ENCODE data around the gene VMO1.

VMO1 gene

DNA sequence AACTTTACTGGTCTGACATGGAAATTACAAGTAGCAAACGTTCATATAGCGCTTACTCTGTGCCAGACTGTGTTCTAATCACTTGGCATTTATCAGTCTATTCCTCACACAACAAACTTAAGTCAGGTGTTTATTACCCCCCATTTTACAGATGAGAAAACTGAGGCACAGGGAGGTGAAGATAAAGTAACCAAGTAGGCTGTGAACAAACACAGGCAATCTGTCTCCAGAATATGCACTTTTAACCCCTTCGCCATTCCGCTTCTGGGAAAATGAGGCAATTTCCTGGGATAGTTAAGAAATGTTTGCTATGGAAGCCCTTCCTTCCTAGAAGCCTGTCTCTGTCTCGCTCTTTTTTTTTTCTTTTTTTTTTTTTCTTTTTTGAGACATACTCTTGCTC is 34.2 kb downstream of the VMO1 start:
- no peak for DNase-seq

DNA sequence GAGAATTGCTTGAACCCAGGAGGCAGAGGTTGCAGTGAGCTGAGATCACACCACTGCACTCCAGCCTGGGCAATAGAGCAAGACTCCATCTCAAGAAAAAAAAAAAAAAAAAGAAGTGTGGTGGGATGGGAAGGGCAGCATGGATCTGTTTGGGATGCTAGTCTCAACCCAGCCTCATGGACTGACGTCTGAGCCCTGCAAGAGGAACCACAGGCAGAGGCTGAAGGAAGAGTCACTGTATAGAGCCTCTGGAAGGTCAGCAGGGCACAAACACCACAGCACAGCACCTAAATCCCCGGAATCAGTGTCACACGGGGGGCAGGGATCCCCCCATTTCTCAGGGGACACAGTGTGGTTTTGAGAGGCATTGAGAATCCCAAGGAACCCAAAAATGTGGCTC is 35.6 kb downstream of the VMO1 start:
- no peak for DNase-seq

DNA sequence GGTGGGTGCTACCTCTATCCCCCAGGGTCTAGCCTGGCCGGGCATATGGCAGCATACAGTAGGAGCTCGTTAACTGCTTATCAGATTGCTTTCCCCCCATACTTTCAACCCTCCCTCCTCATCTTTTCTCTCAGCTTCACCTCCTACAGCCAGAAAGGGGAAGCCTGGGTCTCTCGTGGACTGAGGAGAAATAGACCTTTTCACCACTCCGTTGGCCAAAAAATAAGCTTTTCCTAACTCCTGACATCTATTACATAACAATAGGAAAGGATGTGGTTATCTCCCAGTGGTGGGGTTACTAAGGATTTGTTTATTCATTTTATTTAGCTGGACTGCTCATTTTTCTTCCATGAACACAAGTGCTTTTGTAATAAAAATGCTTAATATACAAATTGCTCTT is 37.5 kb downstream of the VMO1 start:
- no peak for DNase-seq

DNA sequence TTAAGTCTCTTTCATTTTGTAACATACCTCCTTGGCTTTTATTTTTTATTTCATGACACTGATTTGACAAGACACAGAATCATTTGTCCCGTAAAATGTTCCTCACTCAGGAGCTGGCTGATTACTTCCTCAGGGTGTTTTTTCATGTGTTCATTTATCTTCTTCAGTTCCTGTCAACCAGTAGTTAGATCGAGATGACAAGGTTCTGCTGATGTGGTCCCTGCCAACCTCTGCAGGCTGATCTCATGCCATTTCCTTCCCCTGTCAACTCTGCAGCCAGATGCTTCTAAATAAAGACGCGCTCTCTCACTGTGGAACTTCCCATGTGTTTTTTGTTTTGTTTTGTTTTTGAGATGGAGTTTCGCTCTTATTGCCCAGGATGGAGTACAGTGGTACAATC is 38.3 kb downstream of the VMO1 start:
- no peak for DNase-seq

DNA sequence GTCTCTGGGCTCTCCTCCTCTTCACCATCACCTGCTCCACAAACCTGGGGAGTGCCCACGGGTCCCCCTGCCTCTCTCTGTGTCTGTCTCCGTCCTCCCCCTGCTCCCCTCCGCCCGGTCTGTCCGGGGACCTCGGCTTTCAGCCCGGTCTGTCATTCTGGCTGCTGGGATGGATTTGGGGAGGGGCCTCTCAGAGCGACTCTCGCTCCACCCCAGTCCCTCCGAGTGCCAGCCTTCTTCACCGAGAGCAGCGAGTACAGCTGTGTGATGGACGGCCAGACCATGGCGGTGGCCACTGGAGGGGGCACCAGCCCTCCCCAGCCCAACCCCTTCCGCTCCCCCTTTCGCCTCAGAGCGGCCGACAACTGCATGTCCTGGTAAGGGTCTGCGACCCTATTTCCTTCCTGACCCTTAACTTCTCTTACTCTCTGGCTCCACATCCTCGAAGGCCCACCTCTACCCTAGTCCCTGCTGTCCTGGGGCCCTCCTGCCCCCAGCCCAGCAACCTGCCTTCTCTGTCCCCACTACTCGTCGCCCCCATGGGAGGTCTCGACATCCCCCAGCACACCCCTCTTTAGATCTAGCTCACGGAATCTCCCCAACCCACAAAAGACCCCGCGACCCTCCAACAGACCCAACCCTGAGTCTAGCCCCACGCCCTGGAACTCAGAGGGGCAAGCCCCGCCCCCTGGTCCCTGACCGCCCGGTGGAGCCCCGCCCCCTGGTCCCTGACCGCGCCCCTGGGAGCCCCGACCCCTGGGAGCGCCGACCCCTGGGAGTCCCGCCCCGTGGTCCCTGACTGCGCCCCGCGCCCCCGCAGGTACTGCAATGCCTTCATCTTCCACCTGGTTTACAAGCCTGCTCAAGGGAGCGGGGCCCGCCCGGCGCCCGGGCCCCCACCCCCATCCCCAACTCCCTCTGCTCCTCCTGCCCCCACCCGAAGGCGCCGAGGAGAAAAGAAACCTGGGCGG is 40.9 kb downstream of the VMO1 start:
- no peak for DNase-seq

DNA sequence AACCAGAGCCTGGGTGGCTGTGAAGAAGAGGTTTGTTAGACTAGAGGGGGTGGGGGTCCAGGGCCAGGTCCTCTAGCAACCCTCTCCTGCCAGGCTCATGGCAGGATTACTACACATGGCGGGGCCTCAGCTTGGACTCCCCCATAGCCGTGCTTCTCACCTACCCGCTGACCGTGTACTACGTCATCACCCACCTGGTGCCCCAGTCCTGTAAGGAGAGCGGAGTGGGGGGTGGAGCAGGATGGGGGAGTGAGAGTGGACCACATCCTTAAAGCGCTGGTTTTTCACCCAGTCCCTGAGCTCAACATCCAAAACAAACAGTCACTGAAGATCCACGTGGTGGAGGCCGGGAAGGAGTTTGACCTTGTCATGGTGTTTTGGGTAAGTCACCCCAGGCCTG is 42.3 kb downstream of the VMO1 start:
- no peak for DNase-seq

DNA sequence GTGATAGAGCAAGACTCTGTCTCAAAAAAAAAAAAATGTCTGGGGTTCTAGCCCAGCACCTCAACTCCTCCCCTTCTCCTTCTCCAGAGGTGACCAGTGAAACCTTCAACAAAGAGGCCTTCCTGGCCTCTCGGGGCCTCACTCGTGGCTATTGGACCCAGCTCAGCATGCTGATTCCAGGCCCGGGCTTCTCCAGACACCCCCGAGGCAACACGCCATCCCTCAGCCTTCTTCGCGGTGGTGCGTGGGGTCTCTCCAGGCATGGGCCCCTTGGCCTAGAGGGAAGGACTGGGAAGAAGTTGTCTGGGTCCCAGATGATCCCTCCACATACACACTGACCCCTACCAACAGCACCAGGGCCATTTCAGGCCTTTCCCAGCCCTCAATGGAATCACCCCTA is 42.9 kb downstream of the VMO1 start:
- no peak for DNase-seq

DNA sequence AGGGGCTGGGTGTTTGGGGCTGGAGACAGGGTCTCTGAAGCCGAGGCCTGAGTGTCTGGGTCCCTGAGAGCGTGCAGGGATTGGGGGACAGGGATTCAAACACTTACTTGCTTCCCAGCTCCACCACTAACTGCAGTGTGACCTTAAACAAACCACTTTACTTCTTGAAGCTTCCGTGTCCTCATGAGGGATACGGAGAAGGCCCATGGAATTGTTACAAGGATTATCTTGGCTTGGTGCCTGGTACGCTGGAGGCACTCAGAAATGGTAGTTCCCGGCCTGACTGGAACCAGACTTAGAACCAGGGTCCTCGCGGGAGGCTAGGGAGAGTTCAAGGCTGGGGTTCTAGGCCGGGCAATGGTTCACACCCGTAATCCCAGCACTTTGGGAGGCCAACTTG is 43.5 kb downstream of the VMO1 start:
- DNase-seq = no peak

DNA sequence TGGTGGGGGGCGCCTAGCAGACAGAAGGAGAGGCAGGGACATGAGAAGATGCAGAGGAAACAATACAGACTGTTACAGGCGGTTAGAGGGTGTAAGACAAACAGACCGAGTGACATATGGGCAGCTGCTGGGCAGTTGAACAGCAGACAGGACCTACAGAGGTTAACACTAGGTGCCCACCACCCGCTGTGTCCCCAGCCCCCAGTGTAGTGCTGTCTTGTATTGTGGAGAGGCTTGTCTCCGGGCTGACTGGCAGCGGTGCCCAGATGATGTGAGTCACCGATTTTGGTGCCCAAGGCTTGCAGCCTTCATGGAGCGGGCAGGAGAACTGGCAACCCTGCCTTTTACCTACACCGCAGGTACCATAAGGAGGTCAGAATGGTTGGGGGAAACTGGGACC is 44.0 kb downstream of the VMO1 start:
- no peak for DNase-seq

DNA sequence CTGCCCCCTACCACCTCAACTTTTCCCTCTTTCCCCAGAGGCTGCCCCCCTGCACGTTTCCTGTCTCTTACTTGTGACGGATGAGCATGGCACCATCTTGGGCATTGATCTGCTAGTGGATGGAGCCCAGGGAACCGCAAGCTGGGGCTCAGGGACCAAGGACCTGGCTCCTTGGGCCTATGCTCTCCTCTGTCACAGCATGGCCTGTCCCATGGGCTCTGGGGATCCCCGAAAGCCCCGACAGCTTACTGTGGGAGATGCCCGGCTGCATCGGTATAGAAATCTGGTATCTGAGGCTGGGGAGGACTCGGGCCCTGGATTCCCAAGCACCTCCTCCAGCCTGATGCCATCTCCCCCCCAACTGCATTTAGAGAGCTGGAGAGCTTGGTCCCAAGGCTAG is 44.6 kb downstream of the VMO1 start:
- no peak for DNase-seq

DNA sequence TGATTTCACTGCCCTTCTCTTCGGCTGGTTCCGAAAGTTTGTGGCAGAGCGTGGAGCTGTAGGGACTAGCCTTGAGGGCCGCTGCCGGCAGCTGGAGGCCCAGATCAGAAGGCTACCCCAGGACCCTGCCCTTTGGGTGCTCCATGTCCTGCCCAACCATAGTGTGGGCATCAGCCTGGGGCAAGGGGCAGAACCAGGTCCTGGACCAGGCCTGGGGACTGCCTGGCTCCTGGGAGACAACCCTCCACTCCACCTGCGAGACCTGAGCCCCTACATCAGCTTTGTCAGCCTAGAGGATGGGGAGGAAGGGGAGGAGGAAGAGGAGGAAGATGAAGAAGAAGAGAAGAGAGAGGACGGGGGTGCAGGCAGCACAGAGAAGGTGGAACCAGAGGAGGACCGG is 45.6 kb downstream of the VMO1 start:
- no peak for DNase-seq

DNA sequence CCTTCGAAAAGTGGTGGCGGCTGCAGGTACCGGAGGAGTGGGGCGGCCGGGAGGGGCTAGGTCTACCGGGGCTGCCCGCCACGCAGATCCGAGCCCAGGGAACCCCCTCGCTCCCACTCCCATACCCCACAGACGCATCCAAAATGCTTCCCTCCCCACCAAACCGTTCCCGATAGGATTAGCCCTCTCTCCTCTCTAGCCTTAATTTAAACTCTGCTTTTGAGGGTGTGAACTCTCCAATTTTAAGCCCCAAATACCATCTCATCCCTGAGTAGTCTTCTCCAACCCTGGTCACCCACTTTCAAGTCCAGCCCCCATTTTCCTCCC is 46.2 kb downstream of the VMO1 start:
- no peak for DNase-seq

DNA sequence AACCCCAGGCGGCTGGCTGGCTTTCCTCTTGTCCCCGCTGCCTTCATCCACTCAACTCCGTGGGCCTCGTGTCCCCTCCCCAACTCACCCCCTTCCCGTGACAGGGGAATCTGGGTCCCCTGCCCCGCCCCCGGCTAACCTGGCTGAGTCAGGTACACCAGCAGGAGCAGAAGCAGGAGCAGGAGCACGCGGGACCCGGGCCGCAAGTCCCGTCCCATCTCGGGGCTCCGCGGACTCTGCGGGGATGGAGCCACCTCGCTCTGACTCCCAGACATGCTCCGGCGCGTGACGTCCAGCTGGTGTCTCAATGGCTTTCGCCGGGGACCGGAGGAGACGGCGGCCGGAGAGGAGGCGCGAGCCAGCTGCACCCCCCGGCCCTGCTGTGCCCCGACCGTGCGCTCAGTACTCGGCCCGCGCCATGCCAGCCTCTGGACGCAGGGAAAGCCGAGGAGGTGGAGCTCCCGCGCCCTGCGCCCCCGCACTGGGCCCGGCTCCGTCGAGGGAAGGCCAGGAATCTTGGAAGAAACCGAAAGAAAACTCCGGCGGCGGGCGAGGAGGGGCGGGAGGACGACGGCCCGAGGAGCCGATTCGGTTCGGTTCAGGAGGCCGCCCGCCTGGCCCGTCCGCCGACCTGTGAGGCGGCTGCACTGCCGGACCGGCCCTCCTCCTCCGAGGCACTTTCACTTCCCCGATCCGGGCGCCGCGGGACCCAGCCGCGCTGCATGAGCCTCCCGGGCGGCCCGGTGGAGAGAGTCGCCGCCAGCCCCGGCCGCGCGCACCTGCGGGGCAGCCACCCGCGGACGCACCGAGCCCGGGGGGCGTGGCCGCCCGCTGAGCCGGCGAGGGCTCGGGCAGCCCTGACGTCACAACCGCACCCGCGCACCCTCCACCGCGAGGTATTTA is 46.8 kb downstream of the VMO1 start, which contains the start of the genes CXCL16 and ZMYND15:
CXCL16 (minus strand) TSS at position 807 of the 903 bp plus-strand sequence; CDS start at position 218, 589 bp downstream.
ZMYND15 (plus strand) TSS at position 712 of the 903 bp plus-strand sequence. CDS start 716 bp downstream, outside the sequence.
- no peak for DNase-seq

DNA sequence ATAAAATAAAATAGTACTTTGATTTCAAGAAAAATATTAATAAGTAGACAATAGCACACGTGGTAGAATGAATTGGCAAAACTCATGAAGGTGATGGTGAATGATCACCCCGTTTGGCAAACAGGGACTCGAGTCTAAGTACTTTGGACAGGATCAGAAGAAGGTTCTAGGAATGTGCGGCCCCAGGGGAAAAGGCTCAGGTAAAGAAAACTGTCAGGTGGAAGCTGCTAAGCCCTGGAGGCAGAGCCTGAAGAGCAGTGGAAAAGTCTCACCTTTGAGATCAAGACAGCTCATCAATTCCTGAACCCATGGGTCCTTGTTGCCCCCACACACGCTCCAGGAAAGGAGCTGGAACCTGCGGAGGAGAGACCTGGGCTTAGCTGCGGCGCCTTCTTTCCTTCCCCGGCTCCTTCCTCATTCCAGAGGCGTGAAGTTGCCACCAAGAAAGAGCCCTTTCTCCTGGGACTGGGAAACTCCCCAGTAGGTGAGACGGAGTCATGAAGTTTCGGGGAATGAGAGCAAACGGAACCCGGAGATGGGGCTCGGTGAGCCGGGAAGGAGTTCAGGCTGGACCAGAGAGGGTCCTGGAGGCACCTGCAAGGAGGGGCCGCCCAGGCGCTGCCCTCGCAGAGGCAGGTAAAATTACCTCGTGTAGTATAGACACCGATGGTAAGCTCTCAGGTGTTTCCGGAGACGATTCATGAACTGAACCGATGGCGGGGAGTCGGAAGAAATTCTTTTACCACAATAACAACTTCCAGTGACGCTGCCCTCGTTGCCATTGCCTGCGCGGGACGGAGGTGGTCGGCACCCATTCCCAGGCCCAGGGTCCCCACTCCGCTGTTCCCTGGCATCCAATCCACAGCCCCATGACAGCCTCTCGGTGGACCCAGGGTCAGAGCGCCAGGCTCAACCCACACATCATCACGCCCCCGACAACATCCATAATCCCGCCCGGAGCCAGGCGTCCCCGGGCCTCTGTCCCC is 47.7 kb downstream of the VMO1 start:
- no peak for DNase-seq

DNA sequence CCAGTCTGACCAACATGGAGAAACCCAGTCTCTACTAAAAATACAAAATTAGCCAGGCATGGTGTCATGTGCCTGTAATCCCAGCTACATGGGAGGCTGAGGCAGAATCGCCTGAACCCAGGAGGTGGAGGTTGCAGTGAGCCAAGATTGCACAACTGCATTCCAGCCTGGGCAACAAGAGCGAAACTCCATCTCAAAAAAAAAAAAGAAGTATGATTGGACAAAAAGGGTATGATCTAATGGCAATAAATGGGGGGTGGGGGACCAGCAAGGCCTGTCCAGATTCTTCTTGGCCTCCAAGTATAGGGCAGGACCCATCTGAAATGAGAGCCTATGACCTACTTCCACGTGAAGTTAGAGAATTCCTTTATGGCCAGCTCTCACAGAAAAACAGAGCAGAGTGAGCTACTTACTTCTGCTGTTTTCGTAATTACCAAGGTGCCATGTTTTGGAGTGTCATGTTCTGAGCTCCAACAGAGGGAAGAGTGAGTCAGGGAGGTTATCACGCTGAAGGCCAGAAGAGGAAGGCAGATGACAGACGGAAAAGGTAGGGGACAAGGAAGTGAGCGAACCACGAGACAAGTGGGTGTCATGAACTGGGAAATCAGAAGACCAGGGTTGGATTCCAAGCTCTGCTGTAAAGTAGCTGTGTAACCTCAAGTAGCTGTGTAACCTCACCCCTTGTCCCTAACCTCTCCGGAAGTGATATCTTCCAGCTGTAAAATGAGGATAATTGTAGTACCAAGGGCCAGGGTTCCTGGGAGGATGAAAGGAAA is 50.1 kb downstream of the VMO1 start:
- DNase-seq = no peak
